ENCODE data around the gene NRL.
"Not testable (repeated sequence)": the region's sequence is repeated elsewhere in the genome, so short reads cannot be mapped to it uniquely, and the experiment has no call there.

Gene NRL

DNA sequence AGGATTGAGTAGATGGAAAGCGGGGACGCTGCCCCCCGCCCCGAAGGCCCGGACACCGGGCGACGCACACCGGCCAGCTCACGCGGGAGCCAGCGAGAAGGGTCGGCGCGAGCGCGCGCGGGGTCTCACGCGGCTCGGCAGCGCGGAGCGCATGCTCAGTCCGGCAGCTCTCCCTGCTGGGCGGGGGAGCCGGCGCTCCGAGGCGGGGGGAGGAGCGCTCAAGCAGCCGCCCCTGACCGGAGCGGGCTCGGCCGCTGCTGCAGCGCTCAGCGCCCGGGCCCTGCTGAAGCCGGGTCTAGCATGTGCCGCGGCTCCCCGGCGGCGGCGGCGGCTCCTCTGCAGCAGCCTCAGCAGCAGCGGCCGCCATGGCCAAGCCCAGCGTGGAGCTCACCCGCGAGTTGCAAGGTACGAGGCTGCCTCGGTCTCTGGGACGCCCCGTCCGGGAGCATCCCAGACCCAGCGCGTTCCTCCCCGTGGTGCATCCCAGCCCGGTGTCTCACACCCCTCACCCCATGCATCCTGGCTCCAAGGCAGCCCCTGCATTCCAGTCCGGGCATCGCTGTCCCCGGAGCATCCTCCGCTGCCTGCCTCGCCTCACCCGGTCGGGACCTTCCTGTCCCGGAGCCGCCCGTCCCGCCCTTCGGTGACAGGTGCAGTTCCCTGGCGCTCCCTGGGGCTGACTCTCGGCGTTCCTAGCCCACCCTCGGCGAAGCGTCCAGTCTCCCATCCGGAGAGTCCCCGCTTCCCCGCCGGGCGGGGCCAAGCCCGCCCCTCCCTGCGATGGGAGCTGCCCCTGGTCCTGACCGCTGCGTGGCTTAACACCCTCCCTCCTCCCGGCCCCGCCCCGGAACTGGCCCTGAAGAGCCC is 62.7 kb downstream of the NRL start, which contains the start of gene CARMIL3:
CARMIL3 (plus strand) TSS at position 221 of the 867 bp plus-strand sequence; CDS start at position 366, 145 bp downstream.
- DNase-seq (ENCODE audit: low spot score): peak; percentile 63

DNA sequence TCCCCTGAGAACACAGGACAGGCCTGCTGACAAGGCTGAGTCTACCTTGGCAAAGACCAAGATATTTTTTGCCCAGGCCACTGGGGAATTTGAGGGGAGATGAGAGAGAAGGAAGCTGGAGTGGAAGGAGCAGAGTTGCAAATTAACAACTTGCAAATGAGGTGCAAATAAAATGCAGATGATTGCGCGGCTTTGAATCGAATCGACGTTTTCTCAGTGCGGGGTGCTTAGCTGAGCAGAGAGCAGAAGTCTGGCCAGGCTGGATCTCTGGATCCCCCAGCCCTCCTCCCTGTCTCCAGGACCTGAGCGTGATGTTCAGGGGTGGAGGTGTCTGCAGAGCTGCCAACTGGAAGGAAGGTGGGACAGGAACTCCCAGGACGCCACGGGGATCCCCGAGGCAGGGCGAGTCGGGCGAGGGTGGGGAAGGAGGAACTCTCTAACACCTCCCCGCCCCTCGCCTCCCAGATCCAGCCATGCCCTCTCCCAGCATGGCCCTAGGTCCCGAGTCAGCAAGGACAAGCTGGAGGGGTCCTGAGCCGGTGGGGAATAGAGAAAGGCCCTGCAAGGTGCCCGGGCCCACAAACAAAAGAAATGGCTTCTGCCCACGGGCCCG is 63.5 kb downstream of the NRL start:
- no peak for DNase-seq (ENCODE audit: low spot score)

DNA sequence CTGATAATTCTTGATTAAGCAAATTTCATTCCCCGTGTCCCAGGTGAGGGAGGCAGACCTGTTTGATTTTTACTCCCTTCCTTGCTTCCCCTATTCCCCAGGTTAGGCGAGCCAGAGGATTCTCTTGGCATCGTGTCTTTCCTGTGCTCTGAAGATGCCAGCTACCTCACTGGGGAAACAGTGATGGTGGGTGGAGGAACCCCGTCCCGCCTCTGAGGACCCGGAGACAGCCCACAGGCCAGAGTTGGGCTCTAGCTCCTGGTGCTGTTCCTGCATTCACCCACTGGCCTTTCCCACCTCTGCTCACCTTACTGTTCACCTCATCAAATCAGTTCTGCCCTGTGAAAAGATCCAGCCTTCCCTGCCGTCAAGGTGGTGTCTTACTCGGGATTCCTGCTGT is 64.0 kb downstream of the NRL start:
- not testable (repeated sequence) for DNase-seq (ENCODE audit: low spot score)

DNA sequence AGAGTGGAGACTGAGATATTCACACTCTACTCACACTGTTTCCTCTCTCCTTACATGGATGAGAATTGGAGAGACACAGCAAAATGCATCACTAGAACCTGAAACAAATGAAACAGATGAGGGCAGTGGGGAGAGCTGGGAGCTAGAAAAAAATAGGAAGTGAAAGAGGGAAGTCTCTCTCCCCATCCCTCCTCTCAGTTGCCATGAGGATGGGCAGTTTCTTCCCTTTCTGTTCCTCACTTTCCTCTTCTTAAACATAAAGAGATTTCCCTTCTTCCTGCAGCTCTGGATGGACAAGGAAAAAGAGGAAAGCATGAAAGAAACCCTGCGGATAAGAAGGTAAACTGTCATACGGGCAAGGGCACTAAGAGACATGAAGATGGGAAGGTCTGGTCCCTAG is 65.7 kb downstream of the NRL start:
- not testable (repeated sequence) for DNase-seq (ENCODE audit: low spot score)

DNA sequence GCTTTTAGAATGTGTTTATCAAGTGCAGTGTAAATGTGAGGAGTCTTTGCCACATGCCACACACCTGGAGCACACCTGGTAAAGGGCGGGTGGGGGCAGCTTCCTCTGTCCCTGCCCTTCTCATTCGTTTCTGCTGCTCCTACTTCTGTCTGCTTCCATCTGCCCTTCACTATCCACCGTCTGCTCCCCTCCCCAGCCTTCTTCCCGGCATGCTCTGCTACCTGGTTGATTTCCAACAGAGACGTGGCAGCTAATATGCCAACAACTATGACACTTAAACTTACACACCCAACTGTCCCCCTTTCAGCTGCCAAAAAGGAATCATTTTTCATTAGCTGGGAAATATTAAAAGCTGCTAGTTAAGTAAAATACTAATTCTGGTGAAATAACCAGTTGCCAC is 72.0 kb downstream of the NRL start:
- no peak for DNase-seq (ENCODE audit: low spot score)

DNA sequence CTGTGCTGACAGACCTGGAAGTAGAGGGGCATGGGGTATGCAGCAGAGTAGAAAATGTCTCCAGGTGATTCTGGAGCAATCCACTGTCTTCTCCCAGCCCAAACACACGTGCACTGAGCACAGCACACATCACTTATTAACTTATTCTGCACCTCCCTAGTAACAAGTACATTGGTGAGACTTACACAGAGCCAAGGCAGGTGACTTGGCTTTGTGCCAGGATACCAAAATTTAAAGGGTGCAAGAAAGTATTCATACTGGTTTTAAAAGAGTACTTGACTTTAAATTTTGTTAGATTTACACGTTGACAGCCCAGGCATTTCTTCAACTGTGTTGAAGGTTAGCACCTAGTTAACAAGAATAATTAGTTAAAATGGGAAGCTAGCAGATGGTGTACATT is 74.1 kb downstream of the NRL start:
- no peak for DNase-seq (ENCODE audit: low spot score)

DNA sequence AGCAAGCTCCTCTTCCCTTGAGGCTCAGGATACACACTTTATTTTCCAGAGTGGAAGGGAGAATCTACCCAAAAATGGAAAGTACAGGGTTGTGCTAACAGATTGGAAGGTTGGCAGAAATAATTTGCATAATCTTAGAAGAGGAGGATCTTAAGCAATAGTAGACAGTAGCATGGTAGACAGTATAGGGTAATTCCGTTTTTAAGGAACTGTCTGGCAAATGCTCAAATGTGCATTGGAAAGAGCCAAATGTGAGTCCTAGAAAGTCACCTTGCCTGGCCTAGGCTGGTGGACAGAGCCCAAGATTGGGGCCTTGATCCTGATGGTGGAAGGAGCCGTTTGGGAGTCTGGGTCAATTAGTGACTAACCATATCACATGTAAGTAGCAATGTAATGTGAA is 76.1 kb downstream of the NRL start:
- DNase-seq (ENCODE audit: low spot score): no peak

DNA sequence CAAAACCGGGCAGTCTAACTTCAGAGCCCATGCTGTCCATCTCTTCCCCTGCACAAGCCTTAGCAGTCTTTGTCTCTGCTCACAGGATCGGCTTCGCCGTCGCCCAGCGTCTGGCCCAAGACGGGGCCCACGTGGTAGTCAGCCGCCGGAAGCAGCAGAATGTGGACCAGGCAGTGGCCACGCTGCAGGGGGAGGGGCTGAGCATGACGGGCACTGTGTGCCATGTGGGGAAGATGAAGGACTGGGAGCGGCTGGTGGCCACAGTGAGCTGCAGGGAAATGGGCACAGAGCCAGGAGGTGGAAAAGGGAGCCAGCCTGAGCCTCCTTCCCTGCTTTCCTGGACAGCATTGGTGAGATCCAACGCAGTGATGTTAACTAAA is 77.1 kb downstream of the NRL start:
- DNase-seq (ENCODE audit: low spot score): no peak

DNA sequence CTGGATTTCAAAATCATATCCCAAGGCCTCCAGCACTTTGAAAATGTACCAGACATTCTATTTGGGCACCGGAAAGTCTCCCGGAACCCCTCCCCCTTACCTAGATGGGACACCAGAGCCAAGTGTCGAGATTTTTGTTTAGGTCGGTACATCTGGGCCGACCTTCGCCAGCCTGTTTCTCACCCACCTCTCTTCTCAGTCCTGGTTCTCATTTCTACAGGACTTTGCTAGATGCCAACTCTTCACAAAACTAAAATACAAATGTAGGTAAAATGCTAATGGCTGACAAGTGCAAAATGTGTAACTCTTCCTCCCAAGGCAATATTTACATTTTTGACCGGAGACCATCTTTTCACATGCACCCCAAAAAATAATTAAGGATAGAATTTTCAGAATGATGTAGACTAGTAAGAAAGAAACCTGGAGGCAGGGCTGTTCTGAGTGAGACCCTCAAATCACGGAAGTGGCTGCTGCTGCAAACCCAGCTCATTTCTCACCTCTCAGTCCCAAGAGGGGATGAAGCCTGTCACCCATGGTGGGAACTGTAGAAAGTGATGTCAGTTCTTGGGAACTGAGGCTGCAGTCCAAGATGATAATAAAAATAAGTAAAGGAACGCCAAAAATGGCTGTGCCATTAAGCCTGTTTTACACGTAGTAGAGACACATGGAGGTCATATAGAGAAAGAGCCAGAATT is 77.6 kb downstream of the NRL start:
- DNase-seq (ENCODE audit: low spot score): not testable (repeated sequence)

DNA sequence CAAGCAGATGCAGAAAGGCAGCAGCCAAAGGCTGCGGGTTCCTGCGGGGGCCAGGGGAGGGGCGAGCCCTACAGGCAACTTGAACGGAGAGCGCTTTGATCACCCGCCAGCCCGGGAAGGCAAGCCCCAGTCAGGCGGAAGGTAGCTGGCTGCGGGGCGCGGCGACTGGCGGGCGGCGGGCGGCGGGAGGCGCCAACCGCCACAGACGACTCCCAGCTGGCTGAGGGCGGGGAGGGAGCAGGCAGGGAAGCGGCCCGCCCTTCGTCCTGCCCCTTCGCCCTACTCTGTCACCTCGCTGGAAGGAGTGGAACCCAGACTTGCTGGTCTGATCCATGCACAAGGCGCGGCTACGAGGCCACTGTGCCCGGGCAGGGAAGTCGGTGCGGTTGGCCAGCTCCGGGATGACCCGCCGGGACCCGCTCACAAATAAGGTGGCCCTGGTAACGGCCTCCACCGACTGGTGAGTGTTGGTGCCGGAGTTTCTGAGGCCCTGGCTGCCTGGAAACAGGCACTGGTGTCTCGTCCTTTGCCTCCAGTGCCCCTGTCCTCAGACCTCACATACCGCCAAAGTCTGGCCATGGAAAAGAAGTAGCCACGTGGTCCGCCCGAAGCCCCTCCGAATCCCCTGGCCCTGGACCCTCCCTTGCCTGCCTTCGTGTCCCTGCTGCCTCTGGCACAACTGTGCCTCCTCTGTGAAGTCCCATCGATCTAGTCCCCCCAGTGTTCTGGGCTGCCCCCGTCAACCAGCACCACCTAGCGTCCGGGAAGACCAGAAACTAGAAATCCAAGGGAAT is 78.4 kb downstream of the NRL start:
- DNase-seq (ENCODE audit: low spot score): peak; percentile 79

DNA sequence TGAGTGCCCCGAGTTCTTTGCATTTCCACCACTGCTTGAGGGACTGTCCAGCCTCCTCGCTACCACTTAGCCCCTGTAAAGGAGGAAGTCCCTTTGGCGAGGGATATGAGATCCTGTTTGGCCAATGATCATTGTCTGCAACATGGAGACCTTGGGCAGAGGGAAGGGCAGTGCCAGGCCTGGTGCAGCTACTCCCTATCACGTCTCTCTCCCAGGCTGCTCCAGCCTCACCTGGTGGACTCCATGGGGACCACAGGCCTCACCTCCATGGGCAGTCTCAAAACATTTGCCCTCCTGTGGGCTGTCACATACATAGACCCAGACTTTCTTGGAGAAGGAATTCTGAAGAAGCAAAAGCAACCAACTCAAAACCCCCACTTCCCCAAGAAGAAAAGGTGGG is 79.0 kb downstream of the NRL start:
- not testable (repeated sequence) for DNase-seq (ENCODE audit: low spot score)

DNA sequence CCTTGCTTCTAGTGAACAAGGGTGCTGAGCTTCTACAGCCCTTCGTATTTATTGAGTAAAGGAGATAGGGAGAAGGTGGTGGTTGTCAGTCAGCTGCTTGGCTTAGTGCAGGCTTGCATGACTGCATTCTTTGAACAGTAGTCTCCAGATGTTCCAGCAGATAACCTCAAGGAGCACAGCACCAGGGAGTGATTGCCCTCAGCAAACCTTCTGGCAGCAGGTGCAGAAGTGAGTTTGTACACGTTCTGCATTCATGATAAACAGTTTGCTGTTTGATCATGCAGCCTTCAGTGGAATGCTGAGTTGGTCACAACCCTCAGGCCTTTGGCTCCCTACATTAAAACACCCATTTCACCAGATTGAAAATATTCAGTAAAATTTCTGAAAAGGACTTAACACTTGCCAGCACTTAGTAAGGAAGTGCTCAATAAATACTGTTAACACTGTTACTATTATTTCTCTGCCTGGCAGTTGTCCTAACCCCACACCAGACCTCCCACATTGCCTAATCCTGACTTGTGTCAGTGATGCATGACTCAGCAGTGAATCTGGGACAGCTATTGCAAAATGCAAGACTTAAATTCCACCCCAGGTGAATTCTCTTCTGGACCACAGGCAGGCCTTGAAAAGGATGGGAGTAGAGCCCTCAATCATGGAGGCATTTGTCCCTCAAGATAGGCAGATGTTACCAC is 81.9 kb downstream of the NRL start:
- DNase-seq (ENCODE audit: low spot score): no peak

DNA sequence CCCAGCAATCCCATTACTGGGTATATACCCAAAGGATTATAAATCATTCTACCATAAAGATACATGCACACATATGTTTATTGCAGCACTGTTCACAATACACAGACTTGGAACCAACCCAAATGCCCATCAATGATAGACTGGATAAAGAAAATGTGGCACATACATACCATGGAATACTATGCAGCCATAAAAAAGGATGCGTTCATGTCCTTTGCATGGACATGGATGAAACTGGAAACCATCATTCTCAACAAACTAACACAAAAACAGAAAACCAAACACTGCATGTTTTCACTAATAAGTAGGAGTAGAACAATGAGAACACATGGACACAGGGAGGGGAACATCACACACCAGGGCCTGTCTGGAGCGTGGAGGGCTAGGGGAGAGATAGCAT is 83.4 kb downstream of the NRL start:
- DNase-seq (ENCODE audit: low spot score): not testable (repeated sequence)

DNA sequence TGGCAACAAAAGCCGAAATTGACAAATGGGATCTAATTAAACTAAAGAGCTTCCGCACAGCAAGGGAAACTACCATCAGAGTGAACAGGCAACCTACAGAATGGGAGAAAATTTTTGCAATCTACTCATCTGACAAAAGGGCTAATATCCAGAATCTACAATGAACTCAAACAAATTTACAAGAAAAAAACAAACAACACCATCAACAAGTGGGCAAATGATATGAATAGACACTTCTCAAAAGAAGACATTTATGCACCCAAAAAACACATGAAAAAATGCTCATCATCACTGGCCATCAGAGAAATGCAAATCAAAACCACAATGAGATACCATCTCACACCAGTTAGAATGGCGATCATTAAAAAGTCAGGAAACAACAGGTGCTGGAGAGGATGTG is 85.1 kb downstream of the NRL start:
- DNase-seq (ENCODE audit: low spot score): not testable (repeated sequence)
